K562 (cell line): ENCODE data around the gene SCARF1. TPM values are rescaled to one million over a fixed set of nuclear protein-coding genes. Genes with fewer than 3 reads are reported as not detected.

ENCODE experiments used
- ATAC-seq: fragments of 200-7000 bp; cut with Tn5 transposase; 3 replicates; pipeline ENCODE4 v1.9.1; 2020; ENCODE audit warnings: moderate library complexity
- BruUV-seq: library from RNA; stranded (reverse); fragments of 400-500 nt; replicated peaks from 2 replicates; lab custom pipeline; 2021; lab: Mats Ljungman, UMichigan
- CTCF ChIA-PET: fragments of 300-600 bp; formaldehyde crosslinking; extraction: SDS; loops from one replicate; lab custom pipeline; 2021; ENCODE audit warnings: low intra/inter-chr PET ratio; lab: Yijun Ruan, JAX
- POLR2A ChIA-PET: fragments of 300-600, 350-650 bp; sonication (Branson Sonifier 250); formaldehyde crosslinking; extraction: SDS; loops from one replicate; lab custom pipeline; 2021; ENCODE audit warnings: antibody characterized with exemption, inconsistent platforms; lab: Yijun Ruan, JAX
- DNase-seq, 4 experiments: peaks; one replicate each; pipeline versions ENCODE4 v3.0.0 to v3.0.0-alpha.2; 2011 to 2018; ENCODE audit warnings: low spot score in 3 of 4, mixed read lengths in 3 of 4; ENCODE audit errors: extremely low read depth in 1 of 4
- FAIRE-seq: peaks from 2 replicates; lab custom pipeline; 2011; peaks lifted over from hg19 to GRCh38; lab: Jason Lieb, UNC
- H2AFZ ChIP-seq: 2 replicates; pipeline ENCODE4 v1.6.0; 2011; ENCODE audit warnings: low read depth, low read length, control low read depth, inconsistent platforms
- H3K27ac ChIP-seq: fragments of 200-600 bp; 3 replicates; pipeline ENCODE4 v1.8.0; 2011; ENCODE audit warnings: low read depth, mild to moderate bottlenecking, control low read depth, inconsistent platforms, low read length, moderate library complexity, mixed read lengths; ENCODE audit errors: extremely low read depth
- H3K27me3 ChIP-seq, 2 experiments: fragments of 300-600 bp in 1 of 2; 2 replicates in 1 of 2; 3 replicates in 1 of 2; pipeline versions ENCODE4 v1.6.0 to v1.8.0; 2011; ENCODE audit warnings: inconsistent platforms in 2 of 2, low read length in 2 of 2, mild to moderate bottlenecking in 1 of 2, mixed read lengths in 1 of 2, moderate library complexity in 1 of 2; ENCODE audit not compliant: control insufficient read depth in 2 of 2, insufficient read depth in 2 of 2
- H3K36me3 ChIP-seq: fragments of 300-600 bp; 3 replicates; pipeline ENCODE4 v1.8.0; 2011; ENCODE audit warnings: mild to moderate bottlenecking, low read length, inconsistent platforms; ENCODE audit not compliant: control insufficient read depth, insufficient read depth
- H3K4me1 ChIP-seq, 2 experiments: fragments of 200-600 bp in 1 of 2; replicated peaks in 1 of 2; 2 replicates in 1 of 2; 3 replicates in 1 of 2; pipeline versions ENCODE4 v1.5.1 to v1.8.0; 2011; ENCODE audit warnings: inconsistent platforms in 2 of 2, low read length in 2 of 2, mild to moderate bottlenecking in 1 of 2, mixed read lengths in 1 of 2, moderate library complexity in 1 of 2; ENCODE audit not compliant: control insufficient read depth in 2 of 2, insufficient read depth in 2 of 2
- H3K4me2 ChIP-seq: 2 replicates; pipeline ENCODE4 v1.6.1; 2011; ENCODE audit warnings: low read length, control low read depth, inconsistent platforms, mixed read lengths; ENCODE audit not compliant: insufficient read depth
- H3K4me3 ChIP-seq: fragments of 200-600 bp; sonication (generic), shearing (Covaris generic); 2 replicates; pipeline ENCODE4 v1.5.1; 2016; ENCODE audit warnings: control low read depth, inconsistent platforms
- H3K79me2 ChIP-seq: fragments of 200-600 bp; 3 replicates; pipeline ENCODE4 v1.8.0; 2011; ENCODE audit warnings: low read length, inconsistent platforms; ENCODE audit not compliant: control insufficient read depth, insufficient read depth
- H3K9ac ChIP-seq, 2 experiments: 2 replicates each; pipeline versions ENCODE4 v1.6.0 to v1.6.1; 2011; ENCODE audit warnings: low read depth in 2 of 2, low read length in 2 of 2, control low read depth in 1 of 2, inconsistent platforms in 1 of 2, mild to moderate bottlenecking in 1 of 2, mixed read lengths in 1 of 2; ENCODE audit not compliant: insufficient read depth in 1 of 2
- H3K9me1 ChIP-seq: one replicate; pipeline ENCODE4 v1.6.0; 2011; ENCODE audit warnings: inconsistent platforms, mild to moderate bottlenecking, low read length, moderate library complexity; ENCODE audit not compliant: control insufficient read depth, insufficient read depth
- H3K9me3 ChIP-seq: replicated peaks from 2 replicates; pipeline ENCODE4 v1.5.1; 2011; ENCODE audit warnings: low read depth, low read length, inconsistent platforms; ENCODE audit not compliant: control insufficient read depth, insufficient read depth
- H4K20me1 ChIP-seq: replicated peaks from 2 replicates; pipeline ENCODE4 v1.6.1; 2011; ENCODE audit warnings: low read length, inconsistent platforms, mixed read lengths; ENCODE audit not compliant: control insufficient read depth, insufficient read depth
- BHLHE40 ChIP-seq: IDR thresholded peaks from 2 replicates; pipeline ENCODE4 v1.6.1; 2011; ENCODE audit warnings: low read length, improper control_type of control experiment
- CEBPB ChIP-seq: fragments of 450-650 bp; IDR thresholded peaks from 2 replicates; pipeline ENCODE4 v1.6.1; 2016; ENCODE audit warnings: missing genetic modification characterization, missing compliant biosample characterization
- DIDO1 ChIP-seq: fragments of 450-650 bp; IDR thresholded peaks from 2 replicates; pipeline ENCODE4 v1.6.1; 2016; ENCODE audit warnings: low read depth, missing biosample characterization, missing genetic modification characterization
- KLF6 ChIP-seq: fragments of 250-450 bp; sonication (Bioruptor Pico); IDR thresholded peaks from 2 replicates; pipeline ENCODE4 v1.4.0; 2020; ENCODE audit warnings: mild to moderate bottlenecking, moderate library complexity, borderline replicate concordance
- RBM34 ChIP-seq: fragments of 200-400 bp; formaldehyde crosslinking; IDR thresholded peaks from 2 replicates; pipeline ENCODE4 v1.6.1; 2018; ENCODE audit warnings: low read length, borderline replicate concordance; ENCODE audit not compliant: insufficient read depth
- TOE1 ChIP-seq, 2 experiments: fragments of 450-650 bp in 1 of 2; sonication (generic) in 1 of 2; formaldehyde crosslinking in 1 of 2; IDR thresholded peaks; 2 replicates each; pipeline versions ENCODE4 v1.7.1 to v1.8.0; 2016 to 2022; ENCODE audit warnings: borderline replicate concordance in 2 of 2, mild to moderate bottlenecking in 2 of 2, antibody characterized with exemption in 1 of 2, inconsistent platforms in 1 of 2, low read depth in 1 of 2, missing genetic modification reagents in 1 of 2, moderate library complexity in 1 of 2
- ZC3H8 ChIP-seq: fragments of 450-650 bp; IDR thresholded peaks from 2 replicates; pipeline ENCODE4 v1.6.1; 2017
- ZNF197 ChIP-seq: fragments of 200-800 bp; sonication (Bioruptor generic); IDR thresholded peaks from 2 replicates; pipeline ENCODE4 v1.6.1; 2016; ENCODE audit warnings: low read depth, missing genetic modification characterization, missing compliant biosample characterization
- ZNF274 ChIP-seq: IDR thresholded peaks from 2 replicates; pipeline ENCODE4 v1.6.1; 2011; ENCODE audit warnings: low read depth, mild to moderate bottlenecking, low read length, moderate library complexity, borderline replicate concordance
- ZNF785 ChIP-seq: fragments of 250-450 bp; sonication (Bioruptor Pico); IDR thresholded peaks from 2 replicates; pipeline ENCODE4 v1.4.0; 2020; ENCODE audit warnings: mild to moderate bottlenecking
- WGBS: fragments of 100-300 bp; shearing (Covaris generic); methylation state at CpG from one replicate; pipeline ENCODE4 v1.1.6; 2016; ENCODE audit warnings: low coverage, mixed read lengths; ENCODE audit not compliant: insufficient coverage; ENCODE audit errors: missing lambda C conversion rate; 5-methylcytosine and 5-hydroxymethylcytosine counted together
- in situ Hi-C: fragments of 300-500 bp; cut with MboI; formaldehyde crosslinking; loops from 4 replicates; pipeline ENCODE4 v1.15.0; 2018; ENCODE audit warnings: inconsistent platforms, mixed read lengths
- intact Hi-C: fragments of 100-400 bp; cut with micrococcal nuclease; formaldehyde crosslinking; loops from 2 replicates; pipeline ENCODE4 v1.14.2; 2022
- polyA plus RNA-seq, 8 experiments: library from polyadenylated mRNA; depleted of rRNA in 4 of 8; stranded (reverse) in 5 of 8; unstranded in 3 of 8; fragments of >200 nt; fragmentation: Nextera tagmentation in 2 of 8; fragmentation: Illumina TruSeq in 1 of 8; extraction: Ambion mirVana in 2 of 8; extraction: Trizol in 1 of 8; gene quantifications; 2 replicates each; pipeline versions ENCODE4 v1.2.1 to v1.2.3, GENCODE V29; 2011 to 2014; ENCODE audit warnings: inconsistent platforms in 1 of 8, missing spikeins in 1 of 8
- total RNA-seq, 7 experiments: library from RNA; depleted of rRNA in 6 of 7; stranded (reverse); fragments of >200 nt in 6 of 7; fragmentation: Illumina TruSeq in 2 of 7; extraction: Trizol in 2 of 7; gene quantifications; 2 replicates each; pipeline versions ENCODE4 v1.2.1 to v1.2.3, GENCODE V29; 2011 to 2021; ENCODE audit warnings: low replicate concordance in 1 of 7

Gene SCARF1
- total and polyA plus RNA-seq, 9 of the 15 experiments (the other 6 are each of a cell fraction or from before 2014, with no cell fraction given): 0.04 to 2.1 (median 0.63) TPM

GRCh38 chr17:1598399-1599095, 47.0 kb downstream of the SCARF1 start:
- no TSS peak for BruUV-seq
- in situ Hi-C loops (no loop called here), intact Hi-C loops (no loop called here)
- Histone ChIP-seq H3K79me2 (no peaks in the 10 kb centered on the region), H3K4me1 (no peaks in the 10 kb centered on the region; a peak in 1 of 5 replicates), H2AFZ (no peak overlapping the region), H4K20me1 (no peaks in the 10 kb centered on the region), H3K4me2 (no peak overlapping the region), H3K27ac (no peak overlapping the region), H3K36me3 (no peaks in the 10 kb centered on the region), H3K4me3 (no peak overlapping the region), H3K27me3 (no peaks in the 10 kb centered on the region), H3K9ac (no peak overlapping the region), H3K9me1 (no peaks in the 10 kb centered on the region), H3K9me3 (peaks cover 5% of the 10 kb centered on the region; the same call in 1 of the 2 replicates)
- no peak for TF ChIP-seq RBM34
- TF ChIP-seq BHLHE40: no peak
- TF ChIP-seq CEBPB (tag): no peak
- POLR2A ChIA-PET: interaction anchor here (0.6 to 1.0 kb wide), 3 partner anchors 8 to 118 kb away, joined by 3 to 6 read pairs (median 3); no protein-coding TSS in a partner anchor
- FAIRE-seq: no peak
- no peak for ATAC-seq
- CTCF ChIA-PET: no interaction called here
- WGBS: 70% methylated on average over 3 of the region's 8 CpGs
- DNase-seq: no peak

- intact Hi-C loops: no loop called here
- no peak for DNase-seq
- no peak overlapping the region for H2AFZ ChIP-seq
- H3K27ac ChIP-seq: no peak overlapping the region
- H3K4me1 ChIP-seq: peaks cover 0 to 1% of the 10 kb centered on the region in 2 experiments; a peak in 2 of 5 replicates
- POLR2A ChIA-PET: interaction anchor here (0.6 to 1.0 kb wide), 3 partner anchors 9 to 118 kb away, joined by 3 to 6 read pairs (median 3); no protein-coding TSS in a partner anchor
- H3K9me3 ChIP-seq: peaks cover 5% of the 10 kb centered on the region; the same call in 1 of the 2 replicates
- TF ChIP-seq ZC3H8 (no peak), DIDO1 (tag) (no peak), TOE1 (IDR thresholded peaks at IDR 0.05; ENCODE audit: borderline replicate concordance) (no peak), TOE1 (CRISPR knock-in tag; IDR thresholded peaks at IDR 0.05; ENCODE audit: borderline replicate concordance, low read depth) (no peak), ZNF197 (CRISPR knock-in tag) (no peak), ZNF785 (no peak), KLF6 (CRISPR knock-in tag) (no peak), ZNF274 (no peak)
- 88% methylated on average over 10 of the region's 14 CpGs for WGBS
- BruUV-seq: no TSS peak
- CTCF ChIA-PET: no interaction called here
- FAIRE-seq: no peak
- no peaks in the 10 kb centered on the region for H3K79me2 ChIP-seq
- ATAC-seq: no peak
- H3K36me3 ChIP-seq: no peaks in the 10 kb centered on the region
- H3K4me3 ChIP-seq: no peak overlapping the region
- H3K9me1 ChIP-seq: no peaks in the 10 kb centered on the region
- H3K9ac ChIP-seq: no peak overlapping the region
- H4K20me1 ChIP-seq: no peaks in the 10 kb centered on the region
- H3K27me3 ChIP-seq: no peaks in the 10 kb centered on the region
- H3K4me2 ChIP-seq: no peak overlapping the region
- in situ Hi-C loops: no loop called here
Measured at GRCh38 chr17:1597861-1598342, 47.6 kb downstream of the SCARF1 start.
